ENCODE measurements around the gene TRMT10A.

DNA sequence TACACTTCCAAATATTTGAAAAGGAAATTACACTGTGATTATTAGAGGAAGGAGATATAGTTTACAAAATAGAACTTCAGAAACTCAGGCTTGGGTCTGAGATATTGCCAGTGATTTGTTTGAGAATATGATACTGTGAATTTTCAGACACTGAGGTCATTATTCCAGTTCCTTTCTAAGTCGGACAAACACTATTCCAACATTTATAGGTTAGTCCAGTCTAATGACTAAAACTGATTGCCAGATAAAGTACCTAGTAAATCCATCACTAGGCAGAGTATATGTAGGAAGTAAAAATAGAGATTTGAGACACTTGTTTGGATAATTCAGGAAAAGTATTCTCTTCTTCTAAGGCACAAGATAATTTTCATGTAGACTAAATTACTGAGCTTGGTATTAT lies 24.0 kb upstream of the TRMT10A start:
- TF ChIP-seq POLR2A (IDR thresholded peaks at IDR 0.05; ENCODE audit: low read depth, low read length) (no peak), POLR2AphosphoS5 (IDR thresholded peaks at IDR 0.05; ENCODE audit: low read depth, low read length) (no peak), TAF1 (IDR thresholded peaks at IDR 0.05; ENCODE audit: borderline replicate concordance, low read depth, low read length) (no peak)
